GM21737 (cell line): Measurements from ENCODE around the gene GALNT11.

Source experiments
- ATAC-seq: cut with Tn5 transposase; IDR thresholded peaks from one replicate; pipeline ENCODE4 v1.9.1; 2021; ENCODE audit warnings: mild to moderate bottlenecking, moderate library complexity; ENCODE audit not compliant: unreplicated experiment

Gene GALNT11

DNA sequence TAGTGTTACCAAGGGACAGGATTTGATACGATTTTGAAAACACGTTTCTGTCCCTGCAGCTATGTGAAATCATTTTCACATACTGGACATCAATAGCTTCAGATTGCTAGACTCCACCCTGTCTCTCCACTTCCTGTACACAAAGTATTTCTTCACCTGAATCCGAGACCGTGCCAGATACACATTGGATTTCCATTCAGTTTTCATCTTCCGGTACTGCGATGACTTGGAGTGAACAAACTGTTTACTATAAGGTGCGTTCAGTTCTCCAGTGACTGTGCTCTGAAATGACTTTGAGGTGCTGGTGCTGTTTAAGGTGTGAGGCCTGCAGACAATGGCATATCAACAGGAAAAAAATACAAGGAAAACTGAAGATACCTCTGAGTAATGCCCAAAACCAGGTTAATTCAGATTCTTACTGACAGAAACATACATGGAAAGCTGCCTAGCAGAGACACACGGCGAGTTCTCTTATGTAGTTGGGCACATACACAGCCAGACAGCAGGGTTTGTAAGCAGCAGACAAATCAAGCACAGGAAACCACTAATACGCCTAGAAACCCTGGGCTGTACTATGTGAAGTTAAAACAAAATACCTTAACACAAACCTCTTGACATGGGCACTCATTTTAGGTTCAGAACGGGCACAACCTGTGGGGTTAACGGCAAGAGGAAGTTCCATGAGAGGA, 119.2 kb downstream of the GALNT11 start:
- ATAC-seq, result no peak

DNA sequence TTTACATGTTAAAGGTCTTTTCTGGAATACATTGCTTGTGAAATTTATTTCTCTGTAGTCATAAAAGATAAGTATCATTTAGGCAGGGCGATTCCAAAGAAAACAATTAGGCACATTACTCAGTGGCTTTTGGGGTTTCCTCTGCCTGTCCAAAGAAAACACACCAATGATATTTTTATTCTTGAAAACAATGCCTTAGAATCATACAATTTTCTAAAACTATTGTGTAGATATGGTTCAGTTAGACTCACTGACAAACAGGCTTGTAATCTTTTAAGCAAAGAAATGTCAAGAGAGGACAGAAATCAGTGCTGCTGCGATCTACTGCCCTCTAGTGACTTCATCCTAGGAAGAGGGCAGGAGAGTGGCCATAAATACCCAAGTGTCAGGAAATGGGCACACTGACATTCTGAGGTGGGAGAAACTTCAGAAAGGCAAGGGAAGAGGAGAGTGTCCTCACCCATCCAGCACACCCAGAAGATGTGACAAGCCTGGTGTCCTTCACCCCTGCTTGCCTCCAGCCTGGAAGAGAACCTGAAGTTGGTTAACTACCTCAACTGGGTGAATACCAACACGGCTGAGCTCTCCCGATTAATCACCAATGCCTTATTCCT, 120.5 kb downstream of the GALNT11 start:
- no peak for ATAC-seq

DNA sequence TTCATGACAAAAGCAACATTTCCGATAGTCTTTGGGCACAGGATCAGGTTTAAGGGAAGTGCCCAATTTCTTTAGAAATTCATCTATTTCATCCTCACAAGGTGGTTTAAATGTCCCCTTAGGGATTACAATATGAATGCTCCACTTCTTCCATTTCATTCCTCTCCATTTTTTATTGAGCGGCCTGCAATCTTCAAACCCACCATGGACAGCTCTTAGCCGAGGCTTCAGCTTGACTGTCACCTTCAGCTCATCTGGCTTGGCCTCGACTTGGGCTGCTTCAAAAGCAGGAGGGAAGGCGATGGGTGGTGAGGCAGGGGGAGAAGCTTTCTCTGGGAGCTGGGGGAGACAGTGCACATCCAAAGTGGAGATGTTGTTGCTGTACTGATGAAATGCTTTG, 123.2 kb downstream of the GALNT11 start:
- ATAC-seq, result no peak

DNA sequence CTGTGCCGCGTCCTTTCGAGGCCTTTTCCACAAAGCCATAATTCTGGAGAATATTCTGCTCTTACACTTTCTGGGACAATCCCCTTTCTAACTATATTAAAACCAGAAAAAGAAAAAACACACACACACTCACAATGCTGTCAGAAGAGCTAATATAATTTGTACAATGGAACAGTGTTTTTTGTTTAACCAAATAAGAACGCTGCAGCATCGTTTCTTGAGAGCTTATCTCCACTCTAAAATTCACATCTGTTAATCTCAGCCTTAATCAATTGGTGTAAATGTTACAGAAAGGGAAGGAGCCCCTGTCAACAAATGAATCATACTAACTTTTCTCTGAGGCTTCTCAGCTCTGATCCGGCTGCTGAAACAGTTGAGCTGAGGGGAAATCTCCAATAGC, 123.9 kb downstream of the GALNT11 start:
- ATAC-seq, result no peak

DNA sequence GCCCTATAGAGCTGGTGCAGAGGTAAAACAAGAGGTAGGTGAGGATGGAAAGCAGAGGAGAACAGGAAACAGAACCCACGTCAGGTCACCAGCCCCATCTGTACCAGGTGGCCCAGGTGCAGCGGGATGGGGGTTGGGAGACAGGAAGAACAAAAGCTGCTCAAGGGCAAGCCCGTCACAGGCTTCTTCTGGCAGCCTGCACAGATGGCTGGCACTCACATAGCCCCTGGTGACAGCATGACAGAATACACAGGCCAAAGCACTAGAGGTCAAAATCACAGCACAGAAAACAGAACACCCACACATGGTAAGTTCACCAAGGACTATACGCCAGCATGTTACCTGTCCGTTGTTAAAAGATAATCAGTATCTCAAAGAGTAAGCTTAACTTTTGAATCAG, 126.8 kb downstream of the GALNT11 start:
- ATAC-seq, result no peak

DNA sequence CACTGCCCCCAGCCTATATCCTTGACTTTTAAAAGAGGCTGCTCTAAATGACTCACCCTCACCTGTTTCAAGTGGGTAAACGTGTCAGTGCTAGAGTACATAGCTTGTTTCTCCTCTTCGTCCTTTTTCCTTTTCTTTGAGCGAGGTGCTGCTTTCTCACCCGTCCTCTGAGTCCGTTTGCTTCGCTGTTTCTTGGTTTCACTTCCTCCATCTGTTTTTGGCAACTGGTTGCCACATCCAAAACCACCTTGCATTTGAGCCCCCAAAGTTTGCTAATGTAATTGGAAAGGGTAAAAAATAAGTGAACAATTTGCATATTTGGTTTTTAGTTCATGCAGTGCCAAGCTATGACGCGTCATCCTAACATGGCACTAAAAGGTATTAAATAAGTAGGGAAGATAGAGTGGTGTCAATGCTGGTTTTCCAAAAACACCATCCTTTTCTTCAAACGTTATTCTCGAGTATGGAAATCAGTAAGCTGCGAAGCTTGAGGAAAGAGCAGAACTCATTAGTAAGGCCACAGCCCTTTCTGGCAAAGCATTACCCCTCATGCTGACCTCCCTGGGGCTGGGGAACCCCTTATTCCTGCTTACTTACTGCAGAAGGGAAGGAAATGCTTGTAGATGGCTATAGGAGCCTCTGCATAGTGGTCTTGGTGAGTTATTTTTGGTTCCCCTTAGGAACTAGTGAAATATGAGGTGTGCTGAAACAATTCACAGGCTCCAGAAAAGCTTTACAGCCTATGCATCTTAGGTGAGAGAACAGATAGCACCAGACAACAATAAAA, 133.5 kb downstream of the GALNT11 start:
- peak; percentile 91 for ATAC-seq

DNA sequence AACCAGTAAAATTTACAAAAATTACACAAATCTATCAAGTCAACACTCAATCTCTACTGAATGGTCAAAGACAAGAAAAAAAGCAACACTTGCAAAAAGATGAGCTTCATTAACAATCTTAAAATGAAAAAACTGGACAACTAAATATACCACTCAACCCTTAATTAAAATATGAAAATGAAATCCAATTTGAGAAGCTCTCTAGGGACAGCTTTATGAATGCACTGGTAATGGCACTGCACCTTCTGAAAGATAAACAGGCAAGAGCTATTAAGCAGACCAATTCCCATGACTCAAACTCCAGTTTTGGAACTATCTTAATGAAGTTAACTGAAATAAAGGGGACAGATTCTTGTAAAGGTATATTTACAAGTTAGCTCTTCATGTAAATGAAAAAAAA, 135.7 kb downstream of the GALNT11 start:
- ATAC-seq, result no peak

DNA sequence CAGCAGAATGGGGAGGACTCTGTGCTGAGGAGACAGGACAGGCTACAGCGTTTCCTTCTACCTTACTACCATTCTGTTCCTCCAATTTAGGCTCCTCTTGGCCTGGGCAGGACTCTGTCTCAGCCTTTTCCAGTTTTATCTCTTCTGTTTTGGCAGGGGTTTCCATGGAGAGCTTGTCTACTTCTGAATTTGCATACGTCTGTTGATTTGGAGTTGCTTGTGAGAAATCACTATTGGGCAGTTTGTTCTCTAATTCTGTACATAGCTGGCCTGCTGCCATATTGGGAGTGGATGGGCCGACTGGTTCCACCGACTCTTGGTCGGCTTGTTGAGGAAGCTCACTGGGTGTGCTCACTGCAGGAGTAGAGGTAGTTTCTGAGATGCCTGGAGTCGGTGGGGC, 136.8 kb downstream of the GALNT11 start:
- ATAC-seq, result no peak
